K562 (cell line): ENCODE data around the gene TPSG1. TPM values are rescaled to one million over a fixed set of nuclear protein-coding genes. Genes with fewer than 3 reads are reported as not detected.

Source experiments
- FOSL1 ChIP-seq: fragments of 200-800 bp; sonication (Bioruptor generic); conservative IDR thresholded peaks from 2 replicates; pipeline ENCODE4 v1.6.1; 2016; ENCODE audit warnings: missing genetic modification characterization, missing compliant biosample characterization
- SRSF3 ChIP-seq: fragments of 200-400 bp; formaldehyde crosslinking; IDR thresholded peaks from 2 replicates; pipeline ENCODE4 v1.6.1; 2016; ENCODE audit warnings: mild to moderate bottlenecking, low read length, moderate library complexity; ENCODE audit not compliant: insufficient read depth
- TFAM ChIP-seq: fragments of 250-450 bp; sonication (Bioruptor Pico); conservative IDR thresholded peaks from 2 replicates; pipeline ENCODE4 v1.5.0; 2021; ENCODE audit warnings: mild to moderate bottlenecking, moderate library complexity
- polyA plus RNA-seq, 8 experiments: library from polyadenylated mRNA; depleted of rRNA in 4 of 8; stranded (reverse) in 5 of 8; unstranded in 3 of 8; fragments of >200 nt; fragmentation: Nextera tagmentation in 2 of 8; fragmentation: Illumina TruSeq in 1 of 8; extraction: Ambion mirVana in 2 of 8; extraction: Trizol in 1 of 8; gene quantifications; 2 replicates each; pipeline versions ENCODE4 v1.2.1 to v1.2.3, GENCODE V29; 2011 to 2014; ENCODE audit warnings: inconsistent platforms in 1 of 8, missing spikeins in 1 of 8
- total RNA-seq, 7 experiments: library from RNA; depleted of rRNA in 6 of 7; stranded (reverse); fragments of >200 nt in 6 of 7; fragmentation: Illumina TruSeq in 2 of 7; extraction: Trizol in 2 of 7; gene quantifications; 2 replicates each; pipeline versions ENCODE4 v1.2.1 to v1.2.3, GENCODE V29; 2011 to 2021; ENCODE audit warnings: low replicate concordance in 1 of 7
- TF ChIP-seq, protein P1 (sequence below): sonication (generic); formaldehyde crosslinking; IDR thresholded peaks from 2 replicates; pipeline ENCODE4 v1.4.0; 2020; ENCODE audit warnings: mild to moderate bottlenecking, missing genetic modification reagents
- TF ChIP-seq, protein P2 (sequence below): sonication (generic); formaldehyde crosslinking; IDR thresholded peaks from 2 replicates; pipeline ENCODE4 v1.8.0; 2022; ENCODE audit warnings: mild to moderate bottlenecking, missing genetic modification reagents
- TF ChIP-seq, protein P3 (sequence below), 2 experiments: fragments of 450-650 bp in 1 of 2; sonication (generic) in 1 of 2; formaldehyde crosslinking in 1 of 2; IDR thresholded peaks; 2 replicates each; pipeline versions ENCODE4 v1.7.1 to v1.9.0; 2016 to 2022; ENCODE audit warnings: inconsistent platforms in 1 of 2, mild to moderate bottlenecking in 1 of 2, missing genetic modification reagents in 1 of 2
- TF ChIP-seq, protein P4 (sequence below): fragments of 200-800 bp; sonication (Bioruptor generic); IDR thresholded peaks from 2 replicates; pipeline ENCODE4 v1.6.1; 2017; ENCODE audit warnings: missing genetic modification characterization, missing compliant biosample characterization

Gene TPSG1
- total and polyA plus RNA-seq, 9 of the 15 experiments (the other 6 are each of a cell fraction or from before 2014, with no cell fraction given) = not detected

DNA sequence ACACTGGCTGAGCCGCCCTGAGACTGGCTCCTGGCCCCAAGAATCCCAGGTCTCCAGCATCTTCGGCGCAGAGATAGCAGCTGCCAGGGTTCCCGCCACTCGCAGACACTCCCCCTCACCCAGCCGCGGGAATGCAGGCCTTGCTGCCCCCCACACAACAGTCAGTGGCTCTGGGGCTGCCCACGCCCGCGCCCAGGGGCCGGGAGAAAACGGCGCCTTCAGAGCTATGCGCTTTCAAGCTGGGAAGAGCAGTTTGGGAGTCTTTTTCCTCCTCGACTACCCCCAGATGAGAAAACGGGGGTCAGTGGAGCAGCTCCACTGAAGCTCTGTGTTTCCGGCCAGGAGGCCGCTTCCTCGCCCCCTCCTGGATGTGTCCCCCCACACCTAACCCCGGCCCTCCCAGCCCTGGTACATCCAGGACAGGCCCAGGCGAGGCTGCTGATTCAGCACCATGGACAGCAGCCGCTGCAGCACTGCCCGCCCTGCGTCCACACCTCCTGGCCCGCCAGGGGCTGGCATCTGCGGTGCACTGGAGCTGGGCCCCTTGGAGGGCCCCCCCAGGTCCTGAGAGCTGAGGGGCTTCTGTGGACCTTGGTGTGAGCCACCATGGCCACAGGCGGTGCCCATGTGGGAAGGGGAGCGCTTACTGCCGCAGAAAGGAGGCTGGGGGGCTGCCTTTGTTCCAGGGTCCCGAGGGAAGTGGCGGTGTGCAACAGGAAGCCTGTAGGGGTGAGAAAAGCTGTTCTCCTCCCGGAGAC is 36.5 kb downstream of the TPSG1 start (continued):
- TF ChIP-seq, protein P1, sequence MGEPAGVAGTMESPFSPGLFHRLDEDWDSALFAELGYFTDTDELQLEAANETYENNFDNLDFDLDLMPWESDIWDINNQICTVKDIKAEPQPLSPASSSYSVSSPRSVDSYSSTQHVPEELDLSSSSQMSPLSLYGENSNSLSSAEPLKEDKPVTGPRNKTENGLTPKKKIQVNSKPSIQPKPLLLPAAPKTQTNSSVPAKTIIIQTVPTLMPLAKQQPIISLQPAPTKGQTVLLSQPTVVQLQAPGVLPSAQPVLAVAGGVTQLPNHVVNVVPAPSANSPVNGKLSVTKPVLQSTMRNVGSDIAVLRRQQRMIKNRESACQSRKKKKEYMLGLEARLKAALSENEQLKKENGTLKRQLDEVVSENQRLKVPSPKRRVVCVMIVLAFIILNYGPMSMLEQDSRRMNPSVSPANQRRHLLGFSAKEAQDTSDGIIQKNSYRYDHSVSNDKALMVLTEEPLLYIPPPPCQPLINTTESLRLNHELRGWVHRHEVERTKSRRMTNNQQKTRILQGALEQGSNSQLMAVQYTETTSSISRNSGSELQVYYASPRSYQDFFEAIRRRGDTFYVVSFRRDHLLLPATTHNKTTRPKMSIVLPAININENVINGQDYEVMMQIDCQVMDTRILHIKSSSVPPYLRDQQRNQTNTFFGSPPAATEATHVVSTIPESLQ = no peak
- TF ChIP-seq FOSL1 (tag) = no peak
- no peak for TF ChIP-seq TFAM (CRISPR knock-in tag)
- TF ChIP-seq, protein P2, sequence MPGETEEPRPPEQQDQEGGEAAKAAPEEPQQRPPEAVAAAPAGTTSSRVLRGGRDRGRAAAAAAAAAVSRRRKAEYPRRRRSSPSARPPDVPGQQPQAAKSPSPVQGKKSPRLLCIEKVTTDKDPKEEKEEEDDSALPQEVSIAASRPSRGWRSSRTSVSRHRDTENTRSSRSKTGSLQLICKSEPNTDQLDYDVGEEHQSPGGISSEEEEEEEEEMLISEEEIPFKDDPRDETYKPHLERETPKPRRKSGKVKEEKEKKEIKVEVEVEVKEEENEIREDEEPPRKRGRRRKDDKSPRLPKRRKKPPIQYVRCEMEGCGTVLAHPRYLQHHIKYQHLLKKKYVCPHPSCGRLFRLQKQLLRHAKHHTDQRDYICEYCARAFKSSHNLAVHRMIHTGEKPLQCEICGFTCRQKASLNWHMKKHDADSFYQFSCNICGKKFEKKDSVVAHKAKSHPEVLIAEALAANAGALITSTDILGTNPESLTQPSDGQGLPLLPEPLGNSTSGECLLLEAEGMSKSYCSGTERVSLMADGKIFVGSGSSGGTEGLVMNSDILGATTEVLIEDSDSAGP (CRISPR knock-in tag) = no peak
- TF ChIP-seq, protein P3, sequence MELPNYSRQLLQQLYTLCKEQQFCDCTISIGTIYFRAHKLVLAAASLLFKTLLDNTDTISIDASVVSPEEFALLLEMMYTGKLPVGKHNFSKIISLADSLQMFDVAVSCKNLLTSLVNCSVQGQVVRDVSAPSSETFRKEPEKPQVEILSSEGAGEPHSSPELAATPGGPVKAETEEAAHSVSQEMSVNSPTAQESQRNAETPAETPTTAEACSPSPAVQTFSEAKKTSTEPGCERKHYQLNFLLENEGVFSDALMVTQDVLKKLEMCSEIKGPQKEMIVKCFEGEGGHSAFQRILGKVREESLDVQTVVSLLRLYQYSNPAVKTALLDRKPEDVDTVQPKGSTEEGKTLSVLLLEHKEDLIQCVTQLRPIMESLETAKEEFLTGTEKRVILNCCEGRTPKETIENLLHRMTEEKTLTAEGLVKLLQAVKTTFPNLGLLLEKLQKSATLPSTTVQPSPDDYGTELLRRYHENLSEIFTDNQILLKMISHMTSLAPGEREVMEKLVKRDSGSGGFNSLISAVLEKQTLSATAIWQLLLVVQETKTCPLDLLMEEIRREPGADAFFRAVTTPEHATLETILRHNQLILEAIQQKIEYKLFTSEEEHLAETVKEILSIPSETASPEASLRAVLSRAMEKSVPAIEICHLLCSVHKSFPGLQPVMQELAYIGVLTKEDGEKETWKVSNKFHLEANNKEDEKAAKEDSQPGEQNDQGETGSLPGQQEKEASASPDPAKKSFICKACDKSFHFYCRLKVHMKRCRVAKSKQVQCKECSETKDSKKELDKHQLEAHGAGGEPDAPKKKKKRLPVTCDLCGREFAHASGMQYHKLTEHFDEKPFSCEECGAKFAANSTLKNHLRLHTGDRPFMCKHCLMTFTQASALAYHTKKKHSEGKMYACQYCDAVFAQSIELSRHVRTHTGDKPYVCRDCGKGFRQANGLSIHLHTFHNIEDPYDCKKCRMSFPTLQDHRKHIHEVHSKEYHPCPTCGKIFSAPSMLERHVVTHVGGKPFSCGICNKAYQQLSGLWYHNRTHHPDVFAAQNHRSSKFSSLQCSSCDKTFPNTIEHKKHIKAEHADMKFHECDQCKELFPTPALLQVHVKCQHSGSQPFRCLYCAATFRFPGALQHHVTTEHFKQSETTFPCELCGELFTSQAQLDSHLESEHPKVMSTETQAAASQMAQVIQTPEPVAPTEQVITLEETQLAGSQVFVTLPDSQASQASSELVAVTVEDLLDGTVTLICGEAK (IDR thresholded peaks at IDR 0.05) = no peak
- TF ChIP-seq, protein P3 (CRISPR knock-in tag; IDR thresholded peaks at IDR 0.05) = no peak
- TF ChIP-seq, protein P4, sequence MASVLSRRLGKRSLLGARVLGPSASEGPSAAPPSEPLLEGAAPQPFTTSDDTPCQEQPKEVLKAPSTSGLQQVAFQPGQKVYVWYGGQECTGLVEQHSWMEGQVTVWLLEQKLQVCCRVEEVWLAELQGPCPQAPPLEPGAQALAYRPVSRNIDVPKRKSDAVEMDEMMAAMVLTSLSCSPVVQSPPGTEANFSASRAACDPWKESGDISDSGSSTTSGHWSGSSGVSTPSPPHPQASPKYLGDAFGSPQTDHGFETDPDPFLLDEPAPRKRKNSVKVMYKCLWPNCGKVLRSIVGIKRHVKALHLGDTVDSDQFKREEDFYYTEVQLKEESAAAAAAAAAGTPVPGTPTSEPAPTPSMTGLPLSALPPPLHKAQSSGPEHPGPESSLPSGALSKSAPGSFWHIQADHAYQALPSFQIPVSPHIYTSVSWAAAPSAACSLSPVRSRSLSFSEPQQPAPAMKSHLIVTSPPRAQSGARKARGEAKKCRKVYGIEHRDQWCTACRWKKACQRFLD (CRISPR knock-in tag) = no peak
- TF ChIP-seq SRSF3 = no peak
